Measurements from ENCODE around the gene BABAM1. TPM values are rescaled to one million over a fixed set of nuclear protein-coding genes. Genes with fewer than 3 reads are reported as not detected.

BABAM1 gene
- total RNA-seq, 1 experiment from 2014 or later = 93.3 TPM

- BruUV-seq (replicated peaks) = no TSS peak
- Histone ChIP-seq H3K27me3 (ENCODE audit: insufficient read depth, low read length) (no peaks in the 10 kb centered on the region), H3K9me2 (ENCODE audit: insufficient read depth) (no peaks in the 10 kb centered on the region), H3K27ac (ENCODE audit: low read depth, low read length) (peak overlapping the region; percentile 90), H4K20me1 (ENCODE audit: insufficient read depth) (no peaks in the 10 kb centered on the region), H3K9ac (ENCODE audit: low read length) (peak overlapping the region; percentile 67; the same call in 1 of the 2 replicates), H3K4me2 (ENCODE audit: low read length) (peak overlapping the region; percentile 86), H3K9me3 (ENCODE audit: control insufficient read depth in 1 of 2, insufficient read depth in 1 of 2, low read depth in 1 of 2, low read length in 2 of 2) (no peaks in the 10 kb centered on the region), H2AFZ (ENCODE audit: low read depth, low read length, poor library complexity, severe bottlenecking) (no peak overlapping the region), H3K4me1 (ENCODE audit: control insufficient read depth in 1 of 2, insufficient read depth in 2 of 2, low read length in 2 of 2) (peaks cover 7 to 19% of the 10 kb centered on the region in 2 experiments), H3K79me2 (ENCODE audit: insufficient read depth, low read length) (no peaks in the 10 kb centered on the region), H3K36me3 (ENCODE audit: control insufficient read depth in 1 of 2, insufficient read depth in 2 of 2, low read length in 2 of 2) (peaks cover 0 to 1% of the 10 kb centered on the region in 2 experiments; a peak in 1 of 4 replicates), H3K4me3 (replicated peaks in 1 of 2; ENCODE audit: low read depth in 1 of 2, low read length in 2 of 2) (peak overlapping the region; percentile 50 to 65; a peak in 2 of 4 replicates)
- ChIA-PET CTCF (interaction anchor here (1.8 to 3.0 kb wide), 2 partner anchors 10 to 18 kb away, joined by 5 to 12 read pairs; partner anchors contain the start of gene DDA1), POLR2A (interaction anchor here (1.7 to 2.8 kb wide), 3 partner anchors 10 to 18 kb away, joined by 6 to 9 read pairs (median 6); partner anchors contain the start of gene DDA1), RAD21 (ENCODE audit: low non-redundant PET in 1 of 2, low total read pairs in 2 of 2, uncharacterized antibody in 2 of 2, unreplicated experiment in 2 of 2) (no interaction called here)
- intact Hi-C loops (cut with micrococcal nuclease) = no loop called here
- no peak for ATAC-seq
- no peak for DNase-seq (ENCODE audit: low read depth, low spot score)
- TF ChIP-seq FOSL1 (IDR thresholded peaks at IDR 0.05; ENCODE audit: low read depth) = no peak
- TF ChIP-seq CEBPB (IDR thresholded peaks at IDR 0.05; ENCODE audit: low read depth) = no peak
- TF ChIP-seq REST (IDR thresholded peaks at IDR 0.05; ENCODE audit: low read depth) = no peak
- no peak for TF ChIP-seq RAD21 (IDR thresholded peaks at IDR 0.05; ENCODE audit: low read depth)
- no peak for TF ChIP-seq ZBTB33 (IDR thresholded peaks at IDR 0.05; ENCODE audit: extremely low read depth, insufficient replicate concordance, low read length)
- TF ChIP-seq SIN3A (IDR thresholded peaks at IDR 0.05; ENCODE audit: low read depth) = no peak
- no peak for TF ChIP-seq POLR2AphosphoS5 (IDR thresholded peaks at IDR 0.05; ENCODE audit: low read depth, low read length)
- no peak for TF ChIP-seq MAX (IDR thresholded peaks at IDR 0.05)
- TF ChIP-seq ATF3 (IDR thresholded peaks at IDR 0.05) = no peak
- TF ChIP-seq CTCF (IDR thresholded peaks at IDR 0.05 in 2 of 3, conservative IDR thresholded peaks at IDR 0.05 in 1 of 3; ENCODE audit: borderline replicate concordance in 1 of 3, insufficient read depth in 1 of 3, low read depth in 2 of 3, low read length in 2 of 3) = no peak
- TF ChIP-seq ELF1 (IDR thresholded peaks at IDR 0.05; ENCODE audit: borderline replicate concordance, low read depth) = no peak
- TF ChIP-seq ZNF274 (IDR thresholded peaks at IDR 0.05; ENCODE audit: low read depth, low read length) = no peak
- TF ChIP-seq ZFX (IDR thresholded peaks at IDR 0.05) = no peak
- TF ChIP-seq SRF (IDR thresholded peaks at IDR 0.05; ENCODE audit: low read depth) = no peak
- TF ChIP-seq EGR1 (IDR thresholded peaks at IDR 0.05; ENCODE audit: low read depth) = no peak
- no peak for TF ChIP-seq POLR2A (IDR thresholded peaks at IDR 0.05; ENCODE audit: borderline replicate concordance, extremely low read depth, insufficient read depth, insufficient read length)
- no peak for TF ChIP-seq JUND (IDR thresholded peaks at IDR 0.05)
- TF ChIP-seq TCF7L2 (IDR thresholded peaks at IDR 0.05; ENCODE audit: borderline replicate concordance, extremely low read depth, insufficient read depth, insufficient read length) = no peak
- TF ChIP-seq EZH2 (IDR thresholded peaks at IDR 0.05) = no peak
These were observed 59.9 kb downstream of the BABAM1 start for GRCh38 chr19:17327068-17327653.
